HepG2 (cell line): ENCODE data around the gene ME2. TPM values are rescaled to one million over a fixed set of nuclear protein-coding genes. Genes with fewer than 3 reads are reported as not detected.

Source experiments
- CBFB ChIP-seq: sonication (generic); formaldehyde crosslinking; IDR thresholded peaks from 2 replicates; pipeline ENCODE4 v1.4.0; 2020; ENCODE audit warnings: missing genetic modification reagents
- CBX1 ChIP-seq: IDR thresholded peaks from one replicate; pipeline ENCODE4 v1.6.1; 2016; ENCODE audit warnings: antibody characterized with exemption, low read depth
- CENPT ChIP-seq: sonication (generic); formaldehyde crosslinking; IDR thresholded peaks from 2 replicates; pipeline ENCODE4 v1.8.0; 2022; ENCODE audit warnings: low read depth, mild to moderate bottlenecking, moderate library complexity, missing genetic modification reagents
- HNRNPUL1 ChIP-seq: fragments of 200-400 bp; formaldehyde crosslinking; IDR thresholded peaks from 2 replicates; pipeline ENCODE4 v1.6.1; 2017; ENCODE audit warnings: low read depth, mild to moderate bottlenecking, low read length, moderate library complexity
- HOXD1 ChIP-seq: sonication (generic); formaldehyde crosslinking; IDR thresholded peaks from 2 replicates; pipeline ENCODE4 v1.5.0; 2020; ENCODE audit warnings: missing genetic modification reagents
- MEIS2 ChIP-seq: sonication (generic); formaldehyde crosslinking; IDR thresholded peaks from 2 replicates; pipeline ENCODE4 v1.9.0; 2021; ENCODE audit warnings: mild to moderate bottlenecking, missing genetic modification reagents
- NFKBIZ ChIP-seq: IDR thresholded peaks from 2 replicates; pipeline ENCODE4 v1.6.1; 2018; ENCODE audit warnings: missing genetic modification reagents, missing compliant biosample characterization
- REXO4 ChIP-seq: sonication (generic); formaldehyde crosslinking; IDR thresholded peaks from 2 replicates; pipeline ENCODE4 v1.8.0; 2022; ENCODE audit warnings: missing genetic modification reagents, mild to moderate bottlenecking, borderline replicate concordance
- SAP130 ChIP-seq: IDR thresholded peaks from 2 replicates; pipeline ENCODE4 v1.6.1; 2016; ENCODE audit warnings: low read depth
- TBL1XR1 ChIP-seq: fragments of 150-350 bp; IDR thresholded peaks from 2 replicates; pipeline ENCODE4 v1.6.1; 2014; ENCODE audit warnings: borderline replicate concordance, low read length; ENCODE audit not compliant: partially characterized antibody
- ZNF510 ChIP-seq: sonication (generic); formaldehyde crosslinking; IDR thresholded peaks from 2 replicates; pipeline ENCODE4 v1.4.0; 2020; ENCODE audit warnings: low read depth, mild to moderate bottlenecking, missing genetic modification reagents
- ZNF572 ChIP-seq: sonication (generic); formaldehyde crosslinking; IDR thresholded peaks from 2 replicates; pipeline ENCODE4 v1.5.1; 2020; ENCODE audit warnings: mild to moderate bottlenecking, missing genetic modification reagents
- polyA plus RNA-seq, 8 experiments: library from polyadenylated mRNA; depleted of rRNA in 3 of 8; stranded (reverse) in 7 of 8; unstranded in 1 of 8; fragments of >200 nt; fragmentation: Illumina TruSeq in 4 of 8; extraction: Trizol in 4 of 8; gene quantifications; 2 replicates each; pipeline versions ENCODE4 v1.2.1 to v1.2.3, GENCODE V29; 2011 to 2016; ENCODE audit warnings: low read depth in 4 of 8, missing spikeins in 1 of 8, mixed read lengths in 1 of 8; ENCODE audit not compliant: insufficient read depth in 1 of 8
- total RNA-seq, 5 experiments: library from RNA; depleted of rRNA; stranded (reverse); fragments of >200 nt; fragmentation: Illumina TruSeq; extraction: Trizol; gene quantifications; 2 replicates each; pipeline ENCODE4 v1.2.3, GENCODE V29; 2016; ENCODE audit warnings: low read depth in 1 of 5
- TF ChIP-seq, protein P1 (sequence below): sonication (generic); formaldehyde crosslinking; IDR thresholded peaks from 2 replicates; pipeline ENCODE4 v1.8.0; 2022; ENCODE audit warnings: mild to moderate bottlenecking, missing genetic modification reagents, borderline replicate concordance
- TF ChIP-seq, protein P2 (sequence below): sonication (generic); formaldehyde crosslinking; IDR thresholded peaks from 2 replicates; pipeline ENCODE4 v1.5.1; 2020; ENCODE audit warnings: mild to moderate bottlenecking, missing genetic modification reagents, borderline replicate concordance
- TF ChIP-seq, protein P3 (sequence below): IDR thresholded peaks from 2 replicates; pipeline ENCODE4 v1.6.1; 2016; ENCODE audit warnings: low read depth, missing genetic modification reagents, missing compliant biosample characterization
- TF ChIP-seq, protein P4 (sequence below): sonication (generic); formaldehyde crosslinking; IDR thresholded peaks from 2 replicates; pipeline ENCODE4 v1.4.0; 2020; ENCODE audit warnings: missing genetic modification reagents
- TF ChIP-seq, protein P5 (sequence below): fragments of 450-650 bp; IDR thresholded peaks from 2 replicates; pipeline ENCODE4 v1.6.1; 2016

ME2 gene
- total and polyA plus RNA-seq, 2 of the 13 experiments (the other 11 are each of a cell fraction or from before 2014, with no cell fraction given) = 17.3 to 20.6 TPM

DNA sequence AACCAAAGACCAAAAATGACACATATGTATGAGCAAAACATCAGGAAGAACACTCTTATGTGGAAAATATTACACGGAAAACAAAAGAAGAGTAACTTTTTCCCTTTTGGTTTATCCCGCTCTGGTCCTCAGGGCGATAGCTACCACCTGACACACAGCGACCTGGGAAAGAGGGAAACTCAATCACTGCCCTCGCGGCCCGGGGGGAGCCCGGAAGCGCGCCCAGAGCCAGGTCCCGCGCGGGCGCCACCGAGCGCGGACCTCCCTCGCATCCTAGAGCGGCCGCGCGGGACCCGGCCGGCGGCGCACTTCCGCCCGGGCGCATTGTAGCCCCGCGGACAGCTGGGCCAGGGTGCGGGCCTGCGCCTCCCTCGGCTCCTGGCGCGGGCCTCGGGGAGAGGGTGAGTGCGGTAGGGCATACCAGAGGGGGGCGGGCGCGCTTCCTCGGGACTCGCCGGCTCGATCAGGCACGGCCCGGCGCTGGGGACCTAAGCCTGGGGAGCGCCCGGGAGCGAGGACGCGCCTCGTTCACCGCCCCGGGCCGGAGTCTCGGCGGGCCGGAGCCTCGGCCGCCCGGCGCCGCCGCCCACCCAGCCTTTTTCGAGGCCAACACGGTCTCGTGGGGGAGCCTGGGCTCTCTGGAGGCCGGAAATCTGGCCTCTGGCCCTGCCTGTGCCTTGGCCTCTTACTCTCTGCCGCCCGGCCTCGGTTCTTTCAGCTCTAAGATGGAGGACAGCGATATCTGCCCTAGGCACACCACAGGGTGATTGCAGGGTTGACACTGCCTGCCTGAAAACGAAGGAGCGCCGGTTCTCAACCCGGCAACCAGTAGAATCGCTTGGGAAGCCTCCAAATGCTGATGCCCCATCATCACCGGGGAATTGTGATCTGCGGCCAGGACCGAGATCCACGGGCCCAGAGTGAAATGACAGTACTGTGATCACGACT is 89.1 kb downstream of the ME2 start, which contains the start of gene ELAC1 (continued):
- TF ChIP-seq TBL1XR1 (no peak), REXO4 (CRISPR knock-in tag) (peak; percentile 55; the same call in 1 of the 2 replicates), CENPT (no peak), SAP130 (peak; percentile 79), ZNF572 (CRISPR knock-in tag) (no peak), CBFB (CRISPR knock-in tag) (peak; percentile 34; the same call in 1 of the 2 replicates), HNRNPUL1 (no peak), ZNF510 (CRISPR knock-in tag) (no peak), HOXD1 (CRISPR knock-in tag) (no peak), MEIS2 (CRISPR knock-in tag) (peak; percentile 60; the same call in 1 of the 2 replicates), CBX1 (no peak), NFKBIZ (peak; percentile 21; the same call in 1 of the 2 replicates)
- TF ChIP-seq, protein P1, sequence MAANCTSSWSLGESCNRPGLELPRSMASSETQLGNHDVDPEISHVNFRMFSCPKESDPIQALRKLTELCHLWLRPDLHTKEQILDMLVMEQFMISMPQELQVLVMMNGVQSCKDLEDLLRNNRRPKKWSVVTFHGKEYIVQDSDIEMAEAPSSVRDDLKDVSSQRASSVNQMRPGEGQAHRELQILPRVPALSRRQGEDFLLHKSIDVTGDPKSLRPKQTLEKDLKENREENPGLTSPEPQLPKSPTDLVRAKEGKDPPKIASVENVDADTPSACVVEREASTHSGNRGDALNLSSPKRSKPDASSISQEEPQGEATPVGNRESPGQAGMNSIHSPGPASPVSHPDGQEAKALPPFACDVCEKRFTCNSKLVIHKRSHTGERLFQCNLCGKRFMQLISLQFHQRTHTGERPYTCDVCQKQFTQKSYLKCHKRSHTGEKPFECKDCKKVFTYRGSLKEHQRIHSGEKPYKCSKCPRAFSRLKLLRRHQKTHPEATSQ = peak; percentile 79
- TF ChIP-seq, protein P2, sequence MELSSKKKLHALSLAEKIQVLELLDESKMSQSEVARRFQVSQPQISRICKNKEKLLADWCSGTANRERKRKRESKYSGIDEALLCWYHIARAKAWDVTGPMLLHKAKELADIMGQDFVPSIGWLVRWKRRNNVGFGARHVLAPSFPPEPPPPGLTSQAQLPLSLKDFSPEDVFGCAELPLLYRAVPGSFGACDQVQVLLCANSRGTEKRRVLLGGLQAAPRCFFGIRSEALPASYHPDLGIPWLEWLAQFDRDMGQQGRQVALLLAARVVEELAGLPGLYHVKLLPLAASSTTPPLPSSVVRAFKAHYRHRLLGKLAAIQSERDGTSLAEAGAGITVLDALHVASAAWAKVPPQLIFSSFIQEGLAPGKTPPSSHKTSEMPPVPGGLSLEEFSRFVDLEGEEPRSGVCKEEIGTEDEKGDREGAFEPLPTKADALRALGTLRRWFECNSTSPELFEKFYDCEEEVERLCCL (CRISPR knock-in tag) = no peak
- TF ChIP-seq, protein P3, sequence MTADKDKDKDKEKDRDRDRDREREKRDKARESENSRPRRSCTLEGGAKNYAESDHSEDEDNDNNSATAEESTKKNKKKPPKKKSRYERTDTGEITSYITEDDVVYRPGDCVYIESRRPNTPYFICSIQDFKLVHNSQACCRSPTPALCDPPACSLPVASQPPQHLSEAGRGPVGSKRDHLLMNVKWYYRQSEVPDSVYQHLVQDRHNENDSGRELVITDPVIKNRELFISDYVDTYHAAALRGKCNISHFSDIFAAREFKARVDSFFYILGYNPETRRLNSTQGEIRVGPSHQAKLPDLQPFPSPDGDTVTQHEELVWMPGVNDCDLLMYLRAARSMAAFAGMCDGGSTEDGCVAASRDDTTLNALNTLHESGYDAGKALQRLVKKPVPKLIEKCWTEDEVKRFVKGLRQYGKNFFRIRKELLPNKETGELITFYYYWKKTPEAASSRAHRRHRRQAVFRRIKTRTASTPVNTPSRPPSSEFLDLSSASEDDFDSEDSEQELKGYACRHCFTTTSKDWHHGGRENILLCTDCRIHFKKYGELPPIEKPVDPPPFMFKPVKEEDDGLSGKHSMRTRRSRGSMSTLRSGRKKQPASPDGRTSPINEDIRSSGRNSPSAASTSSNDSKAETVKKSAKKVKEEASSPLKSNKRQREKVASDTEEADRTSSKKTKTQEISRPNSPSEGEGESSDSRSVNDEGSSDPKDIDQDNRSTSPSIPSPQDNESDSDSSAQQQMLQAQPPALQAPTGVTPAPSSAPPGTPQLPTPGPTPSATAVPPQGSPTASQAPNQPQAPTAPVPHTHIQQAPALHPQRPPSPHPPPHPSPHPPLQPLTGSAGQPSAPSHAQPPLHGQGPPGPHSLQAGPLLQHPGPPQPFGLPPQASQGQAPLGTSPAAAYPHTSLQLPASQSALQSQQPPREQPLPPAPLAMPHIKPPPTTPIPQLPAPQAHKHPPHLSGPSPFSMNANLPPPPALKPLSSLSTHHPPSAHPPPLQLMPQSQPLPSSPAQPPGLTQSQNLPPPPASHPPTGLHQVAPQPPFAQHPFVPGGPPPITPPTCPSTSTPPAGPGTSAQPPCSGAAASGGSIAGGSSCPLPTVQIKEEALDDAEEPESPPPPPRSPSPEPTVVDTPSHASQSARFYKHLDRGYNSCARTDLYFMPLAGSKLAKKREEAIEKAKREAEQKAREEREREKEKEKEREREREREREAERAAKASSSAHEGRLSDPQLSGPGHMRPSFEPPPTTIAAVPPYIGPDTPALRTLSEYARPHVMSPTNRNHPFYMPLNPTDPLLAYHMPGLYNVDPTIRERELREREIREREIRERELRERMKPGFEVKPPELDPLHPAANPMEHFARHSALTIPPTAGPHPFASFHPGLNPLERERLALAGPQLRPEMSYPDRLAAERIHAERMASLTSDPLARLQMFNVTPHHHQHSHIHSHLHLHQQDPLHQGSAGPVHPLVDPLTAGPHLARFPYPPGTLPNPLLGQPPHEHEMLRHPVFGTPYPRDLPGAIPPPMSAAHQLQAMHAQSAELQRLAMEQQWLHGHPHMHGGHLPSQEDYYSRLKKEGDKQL = no peak
- TF ChIP-seq, protein P4, sequence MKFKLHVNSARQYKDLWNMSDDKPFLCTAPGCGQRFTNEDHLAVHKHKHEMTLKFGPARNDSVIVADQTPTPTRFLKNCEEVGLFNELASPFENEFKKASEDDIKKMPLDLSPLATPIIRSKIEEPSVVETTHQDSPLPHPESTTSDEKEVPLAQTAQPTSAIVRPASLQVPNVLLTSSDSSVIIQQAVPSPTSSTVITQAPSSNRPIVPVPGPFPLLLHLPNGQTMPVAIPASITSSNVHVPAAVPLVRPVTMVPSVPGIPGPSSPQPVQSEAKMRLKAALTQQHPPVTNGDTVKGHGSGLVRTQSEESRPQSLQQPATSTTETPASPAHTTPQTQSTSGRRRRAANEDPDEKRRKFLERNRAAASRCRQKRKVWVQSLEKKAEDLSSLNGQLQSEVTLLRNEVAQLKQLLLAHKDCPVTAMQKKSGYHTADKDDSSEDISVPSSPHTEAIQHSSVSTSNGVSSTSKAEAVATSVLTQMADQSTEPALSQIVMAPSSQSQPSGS = no peak
- TF ChIP-seq, protein P5, sequence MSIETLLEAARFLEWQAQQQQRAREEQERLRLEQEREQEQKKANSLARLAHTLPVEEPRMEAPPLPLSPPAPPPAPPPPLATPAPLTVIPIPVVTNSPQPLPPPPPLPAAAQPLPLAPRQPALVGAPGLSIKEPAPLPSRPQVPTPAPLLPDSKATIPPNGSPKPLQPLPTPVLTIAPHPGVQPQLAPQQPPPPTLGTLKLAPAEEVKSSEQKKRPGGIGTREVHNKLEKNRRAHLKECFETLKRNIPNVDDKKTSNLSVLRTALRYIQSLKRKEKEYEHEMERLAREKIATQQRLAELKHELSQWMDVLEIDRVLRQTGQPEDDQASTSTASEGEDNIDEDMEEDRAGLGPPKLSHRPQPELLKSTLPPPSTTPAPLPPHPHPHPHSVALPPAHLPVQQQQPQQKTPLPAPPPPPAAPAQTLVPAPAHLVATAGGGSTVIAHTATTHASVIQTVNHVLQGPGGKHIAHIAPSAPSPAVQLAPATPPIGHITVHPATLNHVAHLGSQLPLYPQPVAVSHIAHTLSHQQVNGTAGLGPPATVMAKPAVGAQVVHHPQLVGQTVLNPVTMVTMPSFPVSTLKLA = no peak
